Measurements from ENCODE around the gene VSIR. TPM values are rescaled to one million over a fixed set of nuclear protein-coding genes. Genes with fewer than 3 reads are reported as not detected.

VSIR gene
- total RNA-seq, 1 experiment from 2014 or later = 18.5 TPM

DNA sequence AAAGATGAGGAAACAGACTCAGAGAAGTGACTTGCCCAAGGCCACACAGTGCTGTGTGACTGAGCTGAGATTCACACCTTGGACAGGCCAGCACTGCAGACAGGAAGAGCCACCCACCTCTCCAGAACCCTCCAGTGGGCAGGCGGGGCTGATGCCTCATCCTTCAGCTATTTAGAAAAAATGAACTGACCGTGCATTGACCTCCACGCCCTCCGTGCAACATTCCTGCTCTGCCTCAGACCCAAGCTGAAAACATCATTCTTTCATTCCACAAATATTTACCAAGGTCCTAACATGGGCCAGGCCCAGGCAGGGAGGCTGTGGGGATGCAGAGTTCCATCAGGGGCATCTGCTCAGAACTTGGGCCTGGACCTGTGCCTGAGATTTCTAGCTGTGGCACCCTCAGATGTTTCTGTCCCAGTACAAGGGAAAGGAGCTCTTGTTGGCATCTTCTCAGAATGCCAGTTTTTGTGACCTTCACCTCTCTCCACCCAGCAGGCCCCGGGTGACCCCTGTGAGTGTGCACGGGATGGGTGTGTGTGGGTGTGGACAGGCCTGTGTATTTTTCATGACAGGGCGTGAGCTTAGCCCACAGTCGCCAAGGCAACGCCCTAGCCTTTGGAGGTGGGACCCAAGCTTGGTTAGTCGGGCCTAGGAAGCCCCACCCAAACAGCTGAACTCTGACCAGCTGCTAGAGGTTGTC is 6.5 kb downstream of the VSIR start:
- peaks cover 73 to 98% of the 10 kb centered on the region in 2 experiments for H3K4me1 ChIP-seq (ENCODE audit: control insufficient read depth in 1 of 2, insufficient read depth in 2 of 2, low read length in 2 of 2)
- CTCF ChIA-PET = interaction anchor here (1.0 to 3.0 kb wide), 6 partner anchors 9 to 282 kb away, joined by 3 to 11 read pairs (median 6); no protein-coding TSS in a partner anchor
- peak overlapping the region; percentile 26 to 52 for H3K4me3 ChIP-seq (replicated peaks in 1 of 2; ENCODE audit: low read depth in 1 of 2, low read length in 2 of 2)
- POLR2A ChIA-PET = interaction anchor here (0.6 to 1.2 kb wide), 4 partner anchors 16 to 553 kb away, joined by 3 to 5 read pairs (median 4); partner anchors contain the start of gene PSAP
- H3K9me3 ChIP-seq (ENCODE audit: control insufficient read depth in 1 of 2, insufficient read depth in 1 of 2, low read depth in 1 of 2, low read length in 2 of 2) = no peaks in the 10 kb centered on the region
- H3K4me2 ChIP-seq (ENCODE audit: low read length) = peak overlapping the region; percentile 85
- H3K79me2 ChIP-seq (ENCODE audit: insufficient read depth, low read length) = 0 out of 2 replicates have a peak, but pooled peaks cover 3% of the 10 kb centered on the region
- H3K27ac ChIP-seq (ENCODE audit: low read depth, low read length) = peak overlapping the region; percentile 82
- no peaks in the 10 kb centered on the region for H3K36me3 ChIP-seq (ENCODE audit: control insufficient read depth in 1 of 2, insufficient read depth in 2 of 2, low read length in 2 of 2)
- no peaks in the 10 kb centered on the region for H3K9me2 ChIP-seq (ENCODE audit: insufficient read depth)
- RAD21 ChIA-PET (ENCODE audit: low non-redundant PET in 1 of 2, low total read pairs in 2 of 2, uncharacterized antibody in 2 of 2, unreplicated experiment in 2 of 2) = interaction anchor here in 1 of 2 experiments (1.2 kb wide), 1 partner anchor 70 kb away, joined by 3 read pairs; no protein-coding TSS in a partner anchor
- intact Hi-C loops (cut with micrococcal nuclease) = no loop called here
- DNase-seq (ENCODE audit: low read depth, low spot score) (peak; percentile 74), ATAC-seq (peak; percentile 82)
- no TSS peak for BruUV-seq (replicated peaks)
- H2AFZ ChIP-seq (ENCODE audit: low read depth, low read length, poor library complexity, severe bottlenecking) = no peak overlapping the region
- no peaks in the 10 kb centered on the region for H4K20me1 ChIP-seq (ENCODE audit: insufficient read depth)
- H3K27me3 ChIP-seq (ENCODE audit: insufficient read depth, low read length) = no peaks in the 10 kb centered on the region
- peak overlapping the region; percentile 64 for H3K9ac ChIP-seq (ENCODE audit: low read length)
- TF ChIP-seq, protein P1, sequence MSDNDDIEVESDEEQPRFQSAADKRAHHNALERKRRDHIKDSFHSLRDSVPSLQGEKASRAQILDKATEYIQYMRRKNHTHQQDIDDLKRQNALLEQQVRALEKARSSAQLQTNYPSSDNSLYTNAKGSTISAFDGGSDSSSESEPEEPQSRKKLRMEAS (IDR thresholded peaks at IDR 0.05) = no peak
- TF ChIP-seq POLR2AphosphoS5 (IDR thresholded peaks at IDR 0.05; ENCODE audit: low read depth, low read length) (peak; percentile 57; the same call in 1 of the 2 replicates), ELF1 (IDR thresholded peaks at IDR 0.05; ENCODE audit: borderline replicate concordance, low read depth) (no peak), JUND (IDR thresholded peaks at IDR 0.05) (no peak), TCF7L2 (IDR thresholded peaks at IDR 0.05; ENCODE audit: borderline replicate concordance, extremely low read depth, insufficient read depth, insufficient read length) (no peak)
- TF ChIP-seq, protein P2, sequence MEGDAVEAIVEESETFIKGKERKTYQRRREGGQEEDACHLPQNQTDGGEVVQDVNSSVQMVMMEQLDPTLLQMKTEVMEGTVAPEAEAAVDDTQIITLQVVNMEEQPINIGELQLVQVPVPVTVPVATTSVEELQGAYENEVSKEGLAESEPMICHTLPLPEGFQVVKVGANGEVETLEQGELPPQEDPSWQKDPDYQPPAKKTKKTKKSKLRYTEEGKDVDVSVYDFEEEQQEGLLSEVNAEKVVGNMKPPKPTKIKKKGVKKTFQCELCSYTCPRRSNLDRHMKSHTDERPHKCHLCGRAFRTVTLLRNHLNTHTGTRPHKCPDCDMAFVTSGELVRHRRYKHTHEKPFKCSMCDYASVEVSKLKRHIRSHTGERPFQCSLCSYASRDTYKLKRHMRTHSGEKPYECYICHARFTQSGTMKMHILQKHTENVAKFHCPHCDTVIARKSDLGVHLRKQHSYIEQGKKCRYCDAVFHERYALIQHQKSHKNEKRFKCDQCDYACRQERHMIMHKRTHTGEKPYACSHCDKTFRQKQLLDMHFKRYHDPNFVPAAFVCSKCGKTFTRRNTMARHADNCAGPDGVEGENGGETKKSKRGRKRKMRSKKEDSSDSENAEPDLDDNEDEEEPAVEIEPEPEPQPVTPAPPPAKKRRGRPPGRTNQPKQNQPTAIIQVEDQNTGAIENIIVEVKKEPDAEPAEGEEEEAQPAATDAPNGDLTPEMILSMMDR (IDR thresholded peaks at IDR 0.05 in 2 of 3, conservative IDR thresholded peaks at IDR 0.05 in 1 of 3; ENCODE audit: borderline replicate concordance in 1 of 3, insufficient read depth in 1 of 3, low read depth in 2 of 3, low read length in 2 of 3) = no peak
- TF ChIP-seq, protein P3, sequence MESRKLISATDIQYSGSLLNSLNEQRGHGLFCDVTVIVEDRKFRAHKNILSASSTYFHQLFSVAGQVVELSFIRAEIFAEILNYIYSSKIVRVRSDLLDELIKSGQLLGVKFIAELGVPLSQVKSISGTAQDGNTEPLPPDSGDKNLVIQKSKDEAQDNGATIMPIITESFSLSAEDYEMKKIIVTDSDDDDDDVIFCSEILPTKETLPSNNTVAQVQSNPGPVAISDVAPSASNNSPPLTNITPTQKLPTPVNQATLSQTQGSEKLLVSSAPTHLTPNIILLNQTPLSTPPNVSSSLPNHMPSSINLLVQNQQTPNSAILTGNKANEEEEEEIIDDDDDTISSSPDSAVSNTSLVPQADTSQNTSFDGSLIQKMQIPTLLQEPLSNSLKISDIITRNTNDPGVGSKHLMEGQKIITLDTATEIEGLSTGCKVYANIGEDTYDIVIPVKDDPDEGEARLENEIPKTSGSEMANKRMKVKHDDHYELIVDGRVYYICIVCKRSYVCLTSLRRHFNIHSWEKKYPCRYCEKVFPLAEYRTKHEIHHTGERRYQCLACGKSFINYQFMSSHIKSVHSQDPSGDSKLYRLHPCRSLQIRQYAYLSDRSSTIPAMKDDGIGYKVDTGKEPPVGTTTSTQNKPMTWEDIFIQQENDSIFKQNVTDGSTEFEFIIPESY (IDR thresholded peaks at IDR 0.05; ENCODE audit: extremely low read depth, insufficient replicate concordance, low read length) = no peak
- TF ChIP-seq, protein P4, sequence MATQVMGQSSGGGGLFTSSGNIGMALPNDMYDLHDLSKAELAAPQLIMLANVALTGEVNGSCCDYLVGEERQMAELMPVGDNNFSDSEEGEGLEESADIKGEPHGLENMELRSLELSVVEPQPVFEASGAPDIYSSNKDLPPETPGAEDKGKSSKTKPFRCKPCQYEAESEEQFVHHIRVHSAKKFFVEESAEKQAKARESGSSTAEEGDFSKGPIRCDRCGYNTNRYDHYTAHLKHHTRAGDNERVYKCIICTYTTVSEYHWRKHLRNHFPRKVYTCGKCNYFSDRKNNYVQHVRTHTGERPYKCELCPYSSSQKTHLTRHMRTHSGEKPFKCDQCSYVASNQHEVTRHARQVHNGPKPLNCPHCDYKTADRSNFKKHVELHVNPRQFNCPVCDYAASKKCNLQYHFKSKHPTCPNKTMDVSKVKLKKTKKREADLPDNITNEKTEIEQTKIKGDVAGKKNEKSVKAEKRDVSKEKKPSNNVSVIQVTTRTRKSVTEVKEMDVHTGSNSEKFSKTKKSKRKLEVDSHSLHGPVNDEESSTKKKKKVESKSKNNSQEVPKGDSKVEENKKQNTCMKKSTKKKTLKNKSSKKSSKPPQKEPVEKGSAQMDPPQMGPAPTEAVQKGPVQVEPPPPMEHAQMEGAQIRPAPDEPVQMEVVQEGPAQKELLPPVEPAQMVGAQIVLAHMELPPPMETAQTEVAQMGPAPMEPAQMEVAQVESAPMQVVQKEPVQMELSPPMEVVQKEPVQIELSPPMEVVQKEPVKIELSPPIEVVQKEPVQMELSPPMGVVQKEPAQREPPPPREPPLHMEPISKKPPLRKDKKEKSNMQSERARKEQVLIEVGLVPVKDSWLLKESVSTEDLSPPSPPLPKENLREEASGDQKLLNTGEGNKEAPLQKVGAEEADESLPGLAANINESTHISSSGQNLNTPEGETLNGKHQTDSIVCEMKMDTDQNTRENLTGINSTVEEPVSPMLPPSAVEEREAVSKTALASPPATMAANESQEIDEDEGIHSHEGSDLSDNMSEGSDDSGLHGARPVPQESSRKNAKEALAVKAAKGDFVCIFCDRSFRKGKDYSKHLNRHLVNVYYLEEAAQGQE (IDR thresholded peaks at IDR 0.05; ENCODE audit: low read depth) = no peak

Measured in HCT116 (cell line).